Upper lobe of right lung (tissue), 1 donor: ENCODE data around the gene NHERF1. TPM values are rescaled to one million over a fixed set of nuclear protein-coding genes. Genes with fewer than 3 reads are reported as not detected.
A peak's percentile ranks its signal among the peaks of the same experiment; 100 is the strongest.

Experiments
- ATAC-seq: fragments of 200-7000 bp; cut with Tn5 transposase; one replicate; pipeline ENCODE4 v1.9.1; 2020; ENCODE audit warnings: mild to moderate bottlenecking, moderate library complexity
- DNase-seq: peaks from one replicate; pipeline ENCODE4 v3.0.0-alpha.2; 2020
- H3K27ac ChIP-seq: fragments of 200-600 bp; one replicate; pipeline ENCODE4 v1.8.0; 2022
- H3K27me3 ChIP-seq: fragments of 200-600 bp; one replicate; pipeline ENCODE4 v1.8.0; 2022; ENCODE audit warnings: mild to moderate bottlenecking
- H3K36me3 ChIP-seq: fragments of 200-600 bp; one replicate; pipeline ENCODE4 v1.8.0; 2022
- H3K4me1 ChIP-seq: fragments of 200-600 bp; one replicate; pipeline ENCODE4 v1.8.0; 2022
- H3K4me3 ChIP-seq: fragments of 200-600 bp; one replicate; pipeline ENCODE4 v1.8.0; 2022; ENCODE audit warnings: mild to moderate bottlenecking
- H3K9me3 ChIP-seq: fragments of 200-600 bp; one replicate; pipeline ENCODE4 v1.8.0; 2022
- intact Hi-C: fragments of 100-400 bp; cut with DNase I; formaldehyde crosslinking; loops from one replicate; pipeline ENCODE4 v1.11.0; 2022
- total RNA-seq: library from RNA; stranded (reverse); fragmentation: NEBNext Ultra II Directional; extraction: Animal tissue kit (Norgen Biotek cat#: 25700); gene quantifications from one replicate; pipeline ENCODE4 v1.2.1, GENCODE V29; 2021
- TF ChIP-seq, protein P1 (sequence below): fragments of 200-600 bp; IDR thresholded peaks from one replicate; pipeline ENCODE4 v1.8.0; 2022; ENCODE audit warnings: antibody characterized with exemption
- donor health status: DM: no; HTN: yes; CAD: no; lungs with severe emphysema.

The NHERF1 gene
- total RNA-seq, 1 donor from 2014 or later: 28.4 TPM

DNA sequence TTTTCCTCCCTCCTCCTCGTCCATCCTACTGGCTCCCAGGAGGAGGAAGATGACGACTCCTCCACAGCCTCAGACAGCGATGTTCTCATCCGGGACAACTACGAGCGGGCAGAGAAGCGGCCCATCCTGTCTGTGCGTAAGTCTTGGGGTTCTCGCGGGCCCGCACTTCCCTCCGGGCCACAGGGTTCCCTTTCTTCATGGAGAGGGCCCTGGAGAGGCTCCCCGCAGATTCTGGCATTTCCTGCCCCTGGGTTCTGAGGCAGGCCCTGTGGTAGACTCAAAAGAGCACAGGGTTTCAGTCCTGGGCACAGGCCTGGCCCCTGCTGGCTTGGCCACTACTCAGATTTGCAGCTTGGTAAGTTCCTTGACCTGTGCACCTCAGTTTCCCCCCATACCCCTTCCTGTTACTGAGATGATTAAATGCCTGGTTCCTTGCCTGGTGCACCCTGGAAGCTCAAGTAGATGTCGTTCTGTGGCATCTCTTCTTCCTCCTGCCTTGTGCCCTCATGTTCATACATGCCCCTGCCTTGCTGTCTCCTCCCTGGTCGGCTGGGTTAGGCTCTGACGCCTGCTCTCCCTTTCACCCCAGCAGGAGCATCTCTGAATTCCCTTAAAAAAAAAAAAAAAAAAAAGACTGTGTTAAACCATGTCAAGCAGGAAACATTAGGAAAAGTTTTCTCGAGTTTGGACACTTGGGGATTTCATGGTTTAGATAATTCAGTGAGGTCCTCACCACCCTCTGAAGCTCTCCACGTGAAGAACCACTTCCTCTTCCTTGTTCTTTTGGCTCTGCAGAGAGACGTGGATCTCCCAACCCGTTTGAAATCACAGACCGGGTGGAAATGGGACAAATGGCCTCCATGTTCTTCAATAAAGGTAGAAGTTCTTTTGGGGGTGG is 42.0 kb downstream of the NHERF1 start:
- H3K9me3 ChIP-seq: no peaks in the 10 kb centered on the region
- DNase-seq (no peak), ATAC-seq (peak; percentile 54)
- H3K36me3 ChIP-seq: peaks cover 23% of the 10 kb centered on the region
- intact Hi-C loops: loop anchor here (2.0 kb wide), 1 partner anchor 72 kb away; no protein-coding TSS in a partner anchor
- H3K27me3 ChIP-seq: no peaks in the 10 kb centered on the region
- TF ChIP-seq, protein P1, sequence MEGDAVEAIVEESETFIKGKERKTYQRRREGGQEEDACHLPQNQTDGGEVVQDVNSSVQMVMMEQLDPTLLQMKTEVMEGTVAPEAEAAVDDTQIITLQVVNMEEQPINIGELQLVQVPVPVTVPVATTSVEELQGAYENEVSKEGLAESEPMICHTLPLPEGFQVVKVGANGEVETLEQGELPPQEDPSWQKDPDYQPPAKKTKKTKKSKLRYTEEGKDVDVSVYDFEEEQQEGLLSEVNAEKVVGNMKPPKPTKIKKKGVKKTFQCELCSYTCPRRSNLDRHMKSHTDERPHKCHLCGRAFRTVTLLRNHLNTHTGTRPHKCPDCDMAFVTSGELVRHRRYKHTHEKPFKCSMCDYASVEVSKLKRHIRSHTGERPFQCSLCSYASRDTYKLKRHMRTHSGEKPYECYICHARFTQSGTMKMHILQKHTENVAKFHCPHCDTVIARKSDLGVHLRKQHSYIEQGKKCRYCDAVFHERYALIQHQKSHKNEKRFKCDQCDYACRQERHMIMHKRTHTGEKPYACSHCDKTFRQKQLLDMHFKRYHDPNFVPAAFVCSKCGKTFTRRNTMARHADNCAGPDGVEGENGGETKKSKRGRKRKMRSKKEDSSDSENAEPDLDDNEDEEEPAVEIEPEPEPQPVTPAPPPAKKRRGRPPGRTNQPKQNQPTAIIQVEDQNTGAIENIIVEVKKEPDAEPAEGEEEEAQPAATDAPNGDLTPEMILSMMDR: no peak
- peaks cover 4% of the 10 kb centered on the region for H3K4me1 ChIP-seq
- no peak overlapping the region for H3K27ac ChIP-seq
- no peak overlapping the region for H3K4me3 ChIP-seq

DNA sequence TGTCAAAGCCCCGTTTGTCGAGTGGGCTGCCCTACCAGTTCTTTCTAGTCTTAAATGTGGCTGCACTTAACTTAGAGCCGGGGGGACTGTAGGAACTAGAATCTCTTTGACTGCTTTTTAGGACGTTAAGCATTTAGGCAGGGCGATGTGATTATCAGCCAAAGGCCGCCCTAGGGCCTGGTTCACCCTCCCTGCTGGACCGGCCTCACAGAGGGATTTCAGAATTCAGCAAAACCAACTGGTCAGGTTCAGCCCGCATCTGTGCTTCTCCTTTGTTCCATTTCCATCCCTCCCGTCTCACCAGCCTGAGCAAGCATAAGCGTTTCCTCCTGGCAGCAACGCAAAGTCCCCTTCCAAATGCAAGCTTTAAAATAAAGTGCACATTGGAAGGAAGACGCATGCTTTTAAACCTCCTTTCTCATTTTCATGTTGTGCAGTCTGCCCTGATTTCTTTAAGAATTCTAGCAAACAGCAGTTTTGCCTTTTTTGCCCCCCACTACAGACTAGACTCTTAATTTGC is 44.2 kb downstream of the NHERF1 start:
- H3K4me3 ChIP-seq: no peak overlapping the region
- DNase-seq (no peak), ATAC-seq (no peak)
- H3K4me1 ChIP-seq: peaks cover 4% of the 10 kb centered on the region
- H3K27me3 ChIP-seq: no peaks in the 10 kb centered on the region
- H3K36me3 ChIP-seq: peaks cover 43% of the 10 kb centered on the region
- H3K9me3 ChIP-seq: no peaks in the 10 kb centered on the region
- TF ChIP-seq, protein P1: no peak
- intact Hi-C loops: no loop called here
- no peak overlapping the region for H3K27ac ChIP-seq

DNA sequence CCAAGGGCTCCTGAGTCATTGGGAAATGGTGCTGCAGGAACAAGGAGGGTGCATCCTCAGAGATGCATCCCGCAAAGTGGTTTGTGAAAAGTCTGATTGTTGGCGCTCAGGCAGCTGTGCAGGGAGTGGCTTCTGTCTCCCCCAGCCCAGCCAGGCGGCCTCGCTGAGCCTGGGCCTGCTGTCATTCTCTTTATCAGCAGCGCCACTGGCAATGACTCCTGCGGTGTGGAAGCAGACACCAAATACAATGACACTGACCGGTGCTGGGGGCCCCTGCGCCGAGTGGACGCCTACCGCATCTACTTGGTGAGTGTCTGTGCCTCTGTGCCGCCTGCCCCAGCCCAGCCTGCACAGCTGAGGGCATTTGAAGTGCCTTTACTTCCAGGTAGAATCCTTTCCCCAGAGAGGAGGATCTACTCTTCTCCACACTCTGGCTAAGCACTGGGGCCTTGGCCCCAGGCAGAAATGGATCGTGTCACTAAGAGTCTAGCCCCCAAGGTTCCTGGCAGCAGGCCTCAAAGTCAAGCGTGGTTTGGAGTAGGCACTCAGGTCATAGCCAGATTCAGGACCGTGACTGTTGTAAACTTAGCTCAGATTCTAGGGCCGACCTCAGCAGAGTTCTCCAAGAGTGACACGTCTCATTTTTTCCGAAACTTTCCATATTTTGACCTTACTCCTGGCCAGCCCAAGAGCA is 47.0 kb downstream of the NHERF1 start:
- no peaks in the 10 kb centered on the region for H3K4me1 ChIP-seq
- H3K4me3 ChIP-seq: no peak overlapping the region
- TF ChIP-seq, protein P1: no peak
- H3K27me3 ChIP-seq: no peaks in the 10 kb centered on the region
- ATAC-seq: no peak
- no peaks in the 10 kb centered on the region for H3K9me3 ChIP-seq
- intact Hi-C loops: no loop called here
- no peak overlapping the region for H3K27ac ChIP-seq
- DNase-seq: no peak
- peaks cover 66% of the 10 kb centered on the region for H3K36me3 ChIP-seq

DNA sequence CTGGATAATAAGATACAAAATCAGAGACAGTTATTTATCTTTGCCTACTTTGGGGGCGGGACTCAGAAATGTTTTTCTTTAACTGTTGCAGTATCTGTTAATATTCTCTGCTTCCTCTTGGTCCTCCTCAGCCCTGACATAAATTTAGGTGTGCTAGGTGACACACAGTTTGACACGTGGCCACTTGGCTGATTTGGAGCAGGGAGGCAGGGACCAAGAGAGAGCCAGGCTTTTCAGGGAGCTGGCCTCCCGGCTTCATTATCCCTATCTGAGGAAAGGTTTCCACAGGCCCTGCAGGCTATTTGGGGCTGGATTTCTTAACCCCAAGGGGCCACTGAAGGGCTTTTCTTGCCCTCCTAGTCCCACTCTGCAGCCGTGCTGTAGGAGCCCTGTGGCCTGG is 47.8 kb downstream of the NHERF1 start:
- no peak for ATAC-seq
- TF ChIP-seq, protein P1: no peak
- peaks cover 71% of the 10 kb centered on the region for H3K36me3 ChIP-seq
- H3K27ac ChIP-seq: no peak overlapping the region
- no peaks in the 10 kb centered on the region for H3K9me3 ChIP-seq
- no peak overlapping the region for H3K4me3 ChIP-seq
- DNase-seq: no peak
- no peaks in the 10 kb centered on the region for H3K4me1 ChIP-seq
- no peaks in the 10 kb centered on the region for H3K27me3 ChIP-seq
- intact Hi-C loops: no loop called here

DNA sequence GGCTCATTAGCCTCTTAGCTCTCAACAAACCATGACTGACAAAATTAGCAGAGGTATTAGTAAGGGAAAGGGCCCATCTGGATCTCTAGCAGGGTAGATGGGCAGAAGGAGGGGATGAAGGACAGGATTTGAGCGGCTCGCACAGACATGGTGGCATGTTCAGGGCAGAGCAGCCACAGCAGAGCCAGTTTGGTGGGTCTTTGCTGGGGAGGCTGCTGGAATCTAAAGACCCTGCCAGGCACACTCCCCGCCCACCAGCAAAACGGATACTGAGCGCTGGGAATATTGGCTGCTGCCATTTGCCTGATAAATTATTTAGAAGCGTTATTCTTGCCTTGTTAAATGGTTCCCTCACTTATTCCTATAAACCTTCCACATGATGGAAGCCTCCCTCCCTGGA is 48.4 kb downstream of the NHERF1 start:
- ATAC-seq (no peak), DNase-seq (no peak)
- Histone ChIP-seq H3K36me3 (peaks cover 77% of the 10 kb centered on the region), H3K27me3 (no peaks in the 10 kb centered on the region), H3K4me3 (no peak overlapping the region), H3K4me1 (no peaks in the 10 kb centered on the region), H3K27ac (no peak overlapping the region), H3K9me3 (no peaks in the 10 kb centered on the region)
- TF ChIP-seq, protein P1: no peak
- intact Hi-C loops: no loop called here
